GM12878 (cell line): Measurements from ENCODE around the gene FHL5. TPM values are rescaled to one million over a fixed set of nuclear protein-coding genes. Genes with fewer than 3 reads are reported as not detected.

Source experiments
- ATF7 ChIP-seq: fragments of 450-650 bp; IDR thresholded peaks from 2 replicates; pipeline ENCODE4 v1.6.1; 2016; ENCODE audit warnings: low read depth, mild to moderate bottlenecking
- BMI1 ChIP-seq: fragments of 450-650 bp; IDR thresholded peaks from 2 replicates; pipeline ENCODE4 v1.6.1; 2016; ENCODE audit warnings: mild to moderate bottlenecking, moderate library complexity, borderline replicate concordance
- CBFB ChIP-seq: IDR thresholded peaks from 2 replicates; pipeline ENCODE4 v1.6.1; 2016; ENCODE audit warnings: antibody characterized with exemption, low read depth
- EGR1 ChIP-seq, 2 experiments: IDR thresholded peaks; 1 replicate in 1 of 2; 2 replicates in 1 of 2; pipeline ENCODE4 v1.6.1; 2011 to 2012; ENCODE audit warnings: low read depth in 2 of 2, low read length in 2 of 2, borderline replicate concordance in 1 of 2, mild to moderate bottlenecking in 1 of 2, moderate library complexity in 1 of 2
- LARP7 ChIP-seq: fragments of 450-650 bp; IDR thresholded peaks from 2 replicates; pipeline ENCODE4 v1.6.1; 2017; ENCODE audit warnings: mild to moderate bottlenecking
- MEF2A ChIP-seq: IDR thresholded peaks from 2 replicates; pipeline ENCODE4 v1.6.1; 2011; ENCODE audit warnings: low read depth, mild to moderate bottlenecking, low read length, moderate library complexity; ENCODE audit not compliant: insufficient read depth
- MXI1 ChIP-seq: fragments of 150-350 bp; IDR thresholded peaks from 2 replicates; pipeline ENCODE4 v1.6.1; 2011; ENCODE audit warnings: low read depth, mild to moderate bottlenecking, inconsistent platforms, low read length, improper control_type of control experiment
- NBN ChIP-seq: fragments of 450-650 bp; IDR thresholded peaks from 2 replicates; pipeline ENCODE4 v1.6.1; 2016
- PAX5 ChIP-seq: IDR thresholded peaks from 2 replicates; pipeline ENCODE4 v1.6.1; 2011; ENCODE audit warnings: low read depth, low read length, borderline replicate concordance
- RAD21 ChIP-seq: IDR thresholded peaks from 2 replicates; pipeline ENCODE4 v1.6.1; 2011; ENCODE audit warnings: mild to moderate bottlenecking, low read depth, low read length, moderate library complexity; ENCODE audit not compliant: insufficient read depth
- RUNX3 ChIP-seq: IDR thresholded peaks from 2 replicates; pipeline ENCODE4 v1.6.1; 2012; ENCODE audit warnings: low read length, inconsistent platforms
- SMAD5 ChIP-seq: IDR thresholded peaks from 2 replicates; pipeline ENCODE4 v1.6.1; 2016; ENCODE audit warnings: antibody characterized with exemption, low read depth
- TARDBP ChIP-seq: IDR thresholded peaks from 2 replicates; pipeline ENCODE4 v1.6.1; 2016; ENCODE audit warnings: borderline replicate concordance
- TBL1XR1 ChIP-seq: IDR thresholded peaks from 2 replicates; pipeline ENCODE4 v1.6.1; 2012; ENCODE audit warnings: low read depth, low read length, improper control_type of control experiment
- TCF12 ChIP-seq: IDR thresholded peaks from 2 replicates; pipeline ENCODE4 v1.6.1; 2011; ENCODE audit warnings: low read depth, mild to moderate bottlenecking, low read length
- TCF3 ChIP-seq: IDR thresholded peaks from 2 replicates; pipeline ENCODE4 v1.6.1; 2012; ENCODE audit warnings: low read depth, mild to moderate bottlenecking, low read length, borderline replicate concordance; ENCODE audit not compliant: insufficient read depth
- USF2 ChIP-seq: IDR thresholded peaks from 2 replicates; pipeline ENCODE4 v1.6.1; 2011; ENCODE audit warnings: low read depth, low read length, improper control_type of control experiment, borderline replicate concordance
- ZNF622 ChIP-seq: fragments of 450-650 bp; IDR thresholded peaks from 2 replicates; pipeline ENCODE4 v1.6.1; 2017; ENCODE audit warnings: mild to moderate bottlenecking, inconsistent platforms
- polyA plus RNA-seq, 11 experiments: library from polyadenylated mRNA; depleted of rRNA in 4 of 11; unstranded in 6 of 11; stranded (reverse) in 5 of 11; fragments of >200 nt; fragmentation: Nextera tagmentation in 4 of 11; fragmentation: Illumina TruSeq in 1 of 11; extraction: Ambion mirVana in 4 of 11; extraction: Trizol in 1 of 11; gene quantifications; 1 replicate in 1 of 11; 2 replicates in 10 of 11; pipeline versions ENCODE4 v1.2.1 to v1.2.3, GENCODE V29; 2011 to 2016; ENCODE audit warnings: inconsistent platforms in 2 of 11, missing spikeins in 2 of 11, low read depth in 1 of 11
- total RNA-seq, 4 experiments: library from RNA; depleted of rRNA in 3 of 4; stranded (reverse); fragments of >200 nt in 3 of 4; fragmentation: Illumina TruSeq in 1 of 4; extraction: Trizol in 1 of 4; gene quantifications; 2 replicates each; pipeline versions ENCODE4 v1.2.1 to v1.2.3, GENCODE V29; 2013 to 2021
- TF ChIP-seq, protein P1 (sequence below): fragments of 450-650 bp; formaldehyde crosslinking; IDR thresholded peaks from 2 replicates; pipeline ENCODE4 v1.5.0; 2022; ENCODE audit warnings: mild to moderate bottlenecking, missing genetic modification characterization
- TF ChIP-seq, protein P2 (sequence below): IDR thresholded peaks from 2 replicates; pipeline ENCODE4 v1.6.1; 2011; ENCODE audit warnings: borderline replicate concordance, low read depth, mild to moderate bottlenecking, moderate library complexity, low read length; ENCODE audit not compliant: insufficient read depth, poor library complexity, severe bottlenecking
- TF ChIP-seq, protein P3 (sequence below): fragments of 450-650 bp; IDR thresholded peaks from 2 replicates; pipeline ENCODE4 v1.6.1; 2017; ENCODE audit warnings: borderline replicate concordance
- TF ChIP-seq, protein P4 (sequence below): fragments of 150-350 bp; IDR thresholded peaks from 2 replicates; pipeline ENCODE4 v1.6.1; 2014; ENCODE audit warnings: mild to moderate bottlenecking, low read depth, low read length

The FHL5 gene
- total and polyA plus RNA-seq, 10 of the 15 experiments (the other 5 are each of a cell fraction or from before 2014, with no cell fraction given), result 0.16 TPM; not detected in 9

GRCh38 chr6:96521644-96522464 is 41.1 kb upstream of the FHL5 start, which contains the start of gene UFL1 (continued):
- TF ChIP-seq, protein P1, sequence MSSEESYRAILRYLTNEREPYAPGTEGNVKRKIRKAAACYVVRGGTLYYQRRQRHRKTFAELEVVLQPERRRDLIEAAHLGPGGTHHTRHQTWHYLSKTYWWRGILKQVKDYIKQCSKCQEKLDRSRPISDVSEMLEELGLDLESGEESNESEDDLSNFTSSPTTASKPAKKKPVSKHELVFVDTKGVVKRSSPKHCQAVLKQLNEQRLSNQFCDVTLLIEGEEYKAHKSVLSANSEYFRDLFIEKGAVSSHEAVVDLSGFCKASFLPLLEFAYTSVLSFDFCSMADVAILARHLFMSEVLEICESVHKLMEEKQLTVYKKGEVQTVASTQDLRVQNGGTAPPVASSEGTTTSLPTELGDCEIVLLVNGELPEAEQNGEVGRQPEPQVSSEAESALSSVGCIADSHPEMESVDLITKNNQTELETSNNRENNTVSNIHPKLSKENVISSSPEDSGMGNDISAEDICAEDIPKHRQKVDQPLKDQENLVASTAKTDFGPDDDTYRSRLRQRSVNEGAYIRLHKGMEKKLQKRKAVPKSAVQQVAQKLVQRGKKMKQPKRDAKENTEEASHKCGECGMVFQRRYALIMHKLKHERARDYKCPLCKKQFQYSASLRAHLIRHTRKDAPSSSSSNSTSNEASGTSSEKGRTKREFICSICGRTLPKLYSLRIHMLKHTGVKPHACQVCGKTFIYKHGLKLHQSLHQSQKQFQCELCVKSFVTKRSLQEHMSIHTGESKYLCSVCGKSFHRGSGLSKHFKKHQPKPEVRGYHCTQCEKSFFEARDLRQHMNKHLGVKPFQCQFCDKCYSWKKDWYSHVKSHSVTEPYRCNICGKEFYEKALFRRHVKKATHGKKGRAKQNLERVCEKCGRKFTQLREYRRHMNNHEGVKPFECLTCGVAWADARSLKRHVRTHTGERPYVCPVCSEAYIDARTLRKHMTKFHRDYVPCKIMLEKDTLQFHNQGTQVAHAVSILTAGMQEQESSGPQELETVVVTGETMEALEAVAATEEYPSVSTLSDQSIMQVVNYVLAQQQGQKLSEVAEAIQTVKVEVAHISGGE (CRISPR knock-in tag), result no peak
- TF ChIP-seq, protein P2, sequence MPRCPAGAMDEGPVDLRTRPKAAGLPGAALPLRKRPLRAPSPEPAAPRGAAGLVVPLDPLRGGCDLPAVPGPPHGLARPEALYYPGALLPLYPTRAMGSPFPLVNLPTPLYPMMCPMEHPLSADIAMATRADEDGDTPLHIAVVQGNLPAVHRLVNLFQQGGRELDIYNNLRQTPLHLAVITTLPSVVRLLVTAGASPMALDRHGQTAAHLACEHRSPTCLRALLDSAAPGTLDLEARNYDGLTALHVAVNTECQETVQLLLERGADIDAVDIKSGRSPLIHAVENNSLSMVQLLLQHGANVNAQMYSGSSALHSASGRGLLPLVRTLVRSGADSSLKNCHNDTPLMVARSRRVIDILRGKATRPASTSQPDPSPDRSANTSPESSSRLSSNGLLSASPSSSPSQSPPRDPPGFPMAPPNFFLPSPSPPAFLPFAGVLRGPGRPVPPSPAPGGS, result no peak
- TF ChIP-seq ZNF622, result no peak
- TF ChIP-seq, protein P3, sequence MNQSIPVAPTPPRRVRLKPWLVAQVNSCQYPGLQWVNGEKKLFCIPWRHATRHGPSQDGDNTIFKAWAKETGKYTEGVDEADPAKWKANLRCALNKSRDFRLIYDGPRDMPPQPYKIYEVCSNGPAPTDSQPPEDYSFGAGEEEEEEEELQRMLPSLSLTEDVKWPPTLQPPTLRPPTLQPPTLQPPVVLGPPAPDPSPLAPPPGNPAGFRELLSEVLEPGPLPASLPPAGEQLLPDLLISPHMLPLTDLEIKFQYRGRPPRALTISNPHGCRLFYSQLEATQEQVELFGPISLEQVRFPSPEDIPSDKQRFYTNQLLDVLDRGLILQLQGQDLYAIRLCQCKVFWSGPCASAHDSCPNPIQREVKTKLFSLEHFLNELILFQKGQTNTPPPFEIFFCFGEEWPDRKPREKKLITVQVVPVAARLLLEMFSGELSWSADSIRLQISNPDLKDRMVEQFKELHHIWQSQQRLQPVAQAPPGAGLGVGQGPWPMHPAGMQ, result peak; percentile 51; the same call in 1 of the 2 replicates
- TF ChIP-seq, protein P4, sequence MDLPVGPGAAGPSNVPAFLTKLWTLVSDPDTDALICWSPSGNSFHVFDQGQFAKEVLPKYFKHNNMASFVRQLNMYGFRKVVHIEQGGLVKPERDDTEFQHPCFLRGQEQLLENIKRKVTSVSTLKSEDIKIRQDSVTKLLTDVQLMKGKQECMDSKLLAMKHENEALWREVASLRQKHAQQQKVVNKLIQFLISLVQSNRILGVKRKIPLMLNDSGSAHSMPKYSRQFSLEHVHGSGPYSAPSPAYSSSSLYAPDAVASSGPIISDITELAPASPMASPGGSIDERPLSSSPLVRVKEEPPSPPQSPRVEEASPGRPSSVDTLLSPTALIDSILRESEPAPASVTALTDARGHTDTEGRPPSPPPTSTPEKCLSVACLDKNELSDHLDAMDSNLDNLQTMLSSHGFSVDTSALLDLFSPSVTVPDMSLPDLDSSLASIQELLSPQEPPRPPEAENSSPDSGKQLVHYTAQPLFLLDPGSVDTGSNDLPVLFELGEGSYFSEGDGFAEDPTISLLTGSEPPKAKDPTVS, result 0 out of 2 replicates have a peak, but pooled peaks have one; percentile 20
- TF ChIP-seq MXI1, result no peak; the same call in 1 of the 2 replicates
- TF ChIP-seq BMI1, result no peak
- TF ChIP-seq ATF7, result peak; percentile 57
- TF ChIP-seq EGR1 (IDR thresholded peaks at IDR 0.05; ENCODE audit: borderline replicate concordance in 1 of 2, low read depth in 2 of 2, low read length in 2 of 2), result peak; percentile 27 to 75
- TF ChIP-seq LARP7, result peak; percentile 78
- TF ChIP-seq MEF2A, result no peak
- TF ChIP-seq SMAD5, result peak; percentile 94
- TF ChIP-seq TCF12, result peak; percentile 44; the same call in 1 of the 2 replicates
- peak; percentile 84 for TF ChIP-seq NBN
- TF ChIP-seq TCF3, result peak; percentile 53; the same call in 1 of the 2 replicates
- TF ChIP-seq CBFB, result peak; percentile 50; the same call in 1 of the 2 replicates
- TF ChIP-seq RUNX3, result peak; percentile 81
- no peak for TF ChIP-seq TBL1XR1
- peak; percentile 81 for TF ChIP-seq PAX5
- TF ChIP-seq TARDBP, result 0 out of 2 replicates have a peak, but pooled peaks have one; percentile 25
- no peak for TF ChIP-seq USF2
- TF ChIP-seq RAD21, result no peak
